HTERT RPE-1 (cell line): ENCODE data around the gene ATAD1.
"Not testable (repeated sequence)": the region's sequence is repeated elsewhere in the genome, so short reads cannot be mapped to it uniquely, and the experiment has no call there.

ENCODE experiments used
- in situ Hi-C: fragments of 300-500 bp; cut with MboI; formaldehyde crosslinking; loops from 4 replicates; pipeline ENCODE4 v1.14.3; 2020; ENCODE audit warnings: low sequenced_read_pairs

Gene ATAD1

GRCh38 chr10:87817609-87818504, at the start of gene ATAD1:
ATAD1 (minus strand) TSS chr10:87818226; CDS start chr10:87814599, 3,627 bp downstream.
- in situ Hi-C loops: no loop called here

- in situ Hi-C loops: no loop called here
Observed at GRCh38 chr10:87867453-87867852, 49.4 kb upstream of the ATAD1 start.

- in situ Hi-C loops: no loop called here
Observed at GRCh38 chr10:87866412-87866974, 48.5 kb upstream of the ATAD1 start.

GRCh38 chr10:87865241-87865881, 47.3 kb upstream of the ATAD1 start:
- in situ Hi-C loops: no loop called here

GRCh38 chr10:87864496-87865059, 46.6 kb upstream of the ATAD1 start:
- in situ Hi-C loops: no loop called here

GRCh38 chr10:87863951-87864495, 46.0 kb upstream of the ATAD1 start:
- in situ Hi-C loops: not testable (repeated sequence)

GRCh38 chr10:87863053-87863943, 45.3 kb upstream of the ATAD1 start, which contains the start of the genes KLLN and PTEN:
KLLN (minus strand) TSS chr10:87863533; CDS start chr10:87862487, 1,046 bp downstream.
PTEN (plus strand) TSS chr10:87863625; CDS start chr10:87864470, 845 bp downstream.
- in situ Hi-C loops: no loop called here

GRCh38 chr10:87862679-87863052, 44.6 kb upstream of the ATAD1 start:
- in situ Hi-C loops: no loop called here

GRCh38 chr10:87861953-87862678, 44.1 kb upstream of the ATAD1 start:
- in situ Hi-C loops: no loop called here

- in situ Hi-C loops: no loop called here
Observed at GRCh38 chr10:87861566-87861952, 43.5 kb upstream of the ATAD1 start.

- in situ Hi-C loops: no loop called here
Observed at GRCh38 chr10:87860816-87861403, 42.9 kb upstream of the ATAD1 start.

- in situ Hi-C loops: no loop called here
Observed at GRCh38 chr10:87860156-87860795, 42.2 kb upstream of the ATAD1 start.

- in situ Hi-C loops: not testable (repeated sequence)
Observed at GRCh38 chr10:87855665-87856064, 37.6 kb upstream of the ATAD1 start.

- in situ Hi-C loops: not testable (repeated sequence)
Observed at GRCh38 chr10:87855247-87855646, 37.2 kb upstream of the ATAD1 start.

- in situ Hi-C loops: no loop called here
Observed at GRCh38 chr10:87852089-87852488, 34.1 kb upstream of the ATAD1 start.

GRCh38 chr10:87850742-87851205, 32.7 kb upstream of the ATAD1 start:
- in situ Hi-C loops: no loop called here

- in situ Hi-C loops: no loop called here
Observed at GRCh38 chr10:87849001-87849400, 31.0 kb upstream of the ATAD1 start.

GRCh38 chr10:87847550-87847949, 29.5 kb upstream of the ATAD1 start:
- in situ Hi-C loops: no loop called here
